Keratinocyte (primary cell): ENCODE data around the gene NEURL3.

Experiments
- CTCF ChIP-seq, 3 experiments: IDR thresholded peaks in 1 of 3; conservative IDR thresholded peaks in 1 of 3; optimal IDR thresholded peaks in 1 of 3; 2 replicates in 2 of 3; 3 replicates in 1 of 3; pipeline versions ENCODE3 to v1.5.1; 2011; ENCODE audit warnings: low read length in 3 of 3, mild to moderate bottlenecking in 3 of 3, moderate library complexity in 2 of 3, control low read depth in 1 of 3, inconsistent platforms in 1 of 3; ENCODE audit not compliant: insufficient read depth in 2 of 3; ENCODE audit errors: extremely low read depth in 1 of 3
- EZH2 ChIP-seq: IDR thresholded peaks from one replicate; pipeline ENCODE4 v1.6.1; 2012; ENCODE audit warnings: inconsistent platforms, mild to moderate bottlenecking, low read length, moderate library complexity

GRCh38 chr2:96502891-96503636 is 2.1 kb downstream of the NEURL3 start:
- TF ChIP-seq CTCF (optimal IDR thresholded peaks at IDR 0.05 in 1 of 3, IDR thresholded peaks at IDR 0.05 in 1 of 3, conservative IDR thresholded peaks at IDR 0.05 in 1 of 3; ENCODE audit: extremely low read depth in 1 of 3, insufficient read depth in 2 of 3, low read length in 3 of 3) (no peak), EZH2 (no peak)
